Ovary (tissue), 9 donors: ENCODE data around the gene ERICH4. TPM values are rescaled to one million over a fixed set of nuclear protein-coding genes. Genes with fewer than 3 reads are reported as not detected.

ENCODE experiments used
- DNase-seq, 5 donors: peaks; one replicate each; pipeline ENCODE4 v3.0.0-alpha.2; 2019 to 2020
- H3K27ac ChIP-seq, 2 donors: fragments of 200-600 bp; one replicate each; pipeline versions ENCODE4 v1.5.1 to v1.8.0; 2019 to 2022
- H3K27me3 ChIP-seq: fragments of 200-600 bp; one replicate; pipeline ENCODE4 v1.8.0; 2022
- H3K36me3 ChIP-seq: fragments of 200-600 bp; sonication (generic); one replicate; pipeline ENCODE4 v1.5.1; 2019
- H3K4me1 ChIP-seq: one replicate; pipeline ENCODE4 v1.8.1; 2013; ENCODE audit warnings: mild to moderate bottlenecking, moderate library complexity; ENCODE audit not compliant: insufficient read depth
- H3K4me3 ChIP-seq: fragments of 200-600 bp; sonication (generic); one replicate; pipeline ENCODE4 v1.5.1; 2017
- H3K9me3 ChIP-seq, 2 donors: fragments of 200-600 bp in 1 of 2; sonication (generic) in 1 of 2; one replicate each; pipeline versions ENCODE4 v1.5.1 to v1.8.1; 2013 to 2019; ENCODE audit warnings: mild to moderate bottlenecking in 1 of 2, moderate library complexity in 1 of 2
- CTCF ChIP-seq, 3 donors: fragments of 450-650 bp in 2 of 3; fragments of 200-600 bp in 1 of 3; IDR thresholded peaks; one replicate each; pipeline versions ENCODE4 v1.5.1 to v1.8.0; 2016 to 2022; ENCODE audit warnings: antibody characterized with exemption in 3 of 3, mild to moderate bottlenecking in 1 of 3
- EP300 ChIP-seq: sonication (generic); formaldehyde crosslinking; IDR thresholded peaks from one replicate; pipeline ENCODE4 v1.6.1; 2017; ENCODE audit warnings: antibody characterized with exemption
- POLR2A ChIP-seq: fragments of 450-650 bp; IDR thresholded peaks from one replicate; pipeline ENCODE4 v1.6.1; 2017; ENCODE audit warnings: antibody characterized with exemption, mild to moderate bottlenecking, moderate library complexity
- WGBS, 3 donors: extraction: QIAGEN DNeasy Blood & Tissue Kit in 1 of 3; methylation state at CpG; one replicate each; pipeline versions ENCODE4 v1.1.5 to v1.1.7; 2013 to 2017; 5-methylcytosine and 5-hydroxymethylcytosine counted together
- intact Hi-C, 4 donors: fragments of 100-400 bp; cut with DNase I; formaldehyde crosslinking; loops; one replicate each; pipeline versions ENCODE4 v1.11.0 to v1.15.1; 2022 to 2023
- polyA plus RNA-seq, 2 donors: library from polyadenylated mRNA; stranded (reverse); fragments of 200-250 nt in 1 of 2; fragments of 350-450 nt in 1 of 2; fragmentation: Illumina TruSeq in 1 of 2; extraction: RNeasy Lipid Tissue Mini Kit (QIAGEN cat#74804) in 1 of 2; gene quantifications; one replicate each; pipeline ENCODE4 v1.2.3, GENCODE V29; 2013 to 2014
- total RNA-seq, 7 donors: library from RNA; depleted of rRNA in 2 of 7; stranded (reverse); fragments of >200 nt in 2 of 7; fragmentation: NEBNext Ultra II Directional in 3 of 7; extraction: Animal tissue kit (Norgen Biotek cat#: 25700) in 3 of 7; gene quantifications; one replicate each; pipeline versions ENCODE4 v1.1.0 to v1.2.4, GENCODE V29; 2016 to 2023
- donor health status: DM: no; HTN: no; CAD: no; lungs with moderate emphysema.
- donor health status: DM: no; HTN: no; CAD: no.
- donor health status: Bipolar disorder and iron deficiency.
- donor health status: DM: yes; HTN: yes; CAD: no.
- donor health status: DM: no; HTN: no; CAD: no.
- donor health status: DM: yes; HTN: yes; CAD: no.

The ERICH4 gene
- total and polyA plus RNA-seq, 9 donors: not detected

GRCh38 chr19:41412953-41413352 lies 30.0 kb upstream of the ERICH4 start:
- intact Hi-C loops: no loop called here
- Histone ChIP-seq H3K4me3 (no peak overlapping the region), H3K36me3 (no peaks in the 10 kb centered on the region), H3K27ac (no peak overlapping the region), H3K9me3 (no peaks in the 10 kb centered on the region), H3K27me3 (no peaks in the 10 kb centered on the region), H3K4me1 (no peaks in the 10 kb centered on the region)
- no peak for DNase-seq
- TF ChIP-seq EP300 (no peak), CTCF (IDR thresholded peaks at IDR 0.05) (no peak), POLR2A (no peak)
- WGBS, 3 donors: 88 to 92% (median 90%) methylated on average over 5 of the region's 5 CpGs

- WGBS, 3 donors: 83 to 90% (median 88%) methylated on average over 10 of the region's 10 CpGs
- H3K4me1 ChIP-seq: no peaks in the 10 kb centered on the region
- no peak for TF ChIP-seq EP300
- no peak for TF ChIP-seq POLR2A
- no peak for TF ChIP-seq CTCF (IDR thresholded peaks at IDR 0.05)
Observed at GRCh38 chr19:41413947-41414346, 29.0 kb upstream of the ERICH4 start.

GRCh38 chr19:41414461-41414860 lies 28.5 kb upstream of the ERICH4 start:
- 81 to 86% (median 84%) methylated on average over 9 of the region's 9 CpGs for WGBS, 3 donors
- Histone ChIP-seq H3K4me3 (no peak overlapping the region), H3K27me3 (no peaks in the 10 kb centered on the region), H3K36me3 (no peaks in the 10 kb centered on the region), H3K9me3 (no peaks in the 10 kb centered on the region), H3K4me1 (no peaks in the 10 kb centered on the region), H3K27ac (no peak overlapping the region)
- DNase-seq: no peak
- TF ChIP-seq POLR2A: no peak
- TF ChIP-seq EP300: no peak
- intact Hi-C loops: no loop called here

More at GRCh38 chr19:41413947-41414346, 29.0 kb upstream of the ERICH4 start:
- no peak for DNase-seq
- Histone ChIP-seq H3K27me3 (no peaks in the 10 kb centered on the region), H3K36me3 (no peaks in the 10 kb centered on the region), H3K9me3 (no peaks in the 10 kb centered on the region), H3K4me3 (no peak overlapping the region), H3K27ac (no peak overlapping the region)
- intact Hi-C loops: no loop called here

GRCh38 chr19:41415154-41415571 lies 27.8 kb upstream of the ERICH4 start:
- Histone ChIP-seq H3K27me3 (no peaks in the 10 kb centered on the region), H3K27ac (no peak overlapping the region), H3K4me1 (no peaks in the 10 kb centered on the region), H3K9me3 (no peaks in the 10 kb centered on the region), H3K36me3 (no peaks in the 10 kb centered on the region), H3K4me3 (no peak overlapping the region)
- TF ChIP-seq EP300: no peak
- TF ChIP-seq POLR2A: no peak
- TF ChIP-seq CTCF (IDR thresholded peaks at IDR 0.05): no peak
- intact Hi-C loops: no loop called here
- WGBS, 3 donors: 85 to 88% (median 87%) methylated on average over 9 of the region's 9 CpGs
- DNase-seq: no peak

GRCh38 chr19:41416194-41416674 lies 26.7 kb upstream of the ERICH4 start:
- no peak for DNase-seq
- Histone ChIP-seq H3K4me1 (no peaks in the 10 kb centered on the region), H3K9me3 (no peaks in the 10 kb centered on the region), H3K27me3 (no peaks in the 10 kb centered on the region), H3K27ac (no peak overlapping the region), H3K4me3 (no peak overlapping the region), H3K36me3 (no peaks in the 10 kb centered on the region)
- intact Hi-C loops: no loop called here
- 91 to 94% (median 92%) methylated on average over 12 of the region's 12 CpGs for WGBS, 3 donors
- TF ChIP-seq CTCF (IDR thresholded peaks at IDR 0.05) (no peak), EP300 (no peak), POLR2A (no peak)
